Kidney glomerular epithelial cell (primary cell): ENCODE data around the gene CAND2.
"Not testable (repeated sequence)": the region's sequence is repeated elsewhere in the genome, so short reads cannot be mapped to it uniquely, and the experiment has no call there.

Experiments
- DNase-seq: peaks from one replicate; lab custom pipeline; 2025; lab: John Stamatoyannopoulos, UW

Gene CAND2

DNA sequence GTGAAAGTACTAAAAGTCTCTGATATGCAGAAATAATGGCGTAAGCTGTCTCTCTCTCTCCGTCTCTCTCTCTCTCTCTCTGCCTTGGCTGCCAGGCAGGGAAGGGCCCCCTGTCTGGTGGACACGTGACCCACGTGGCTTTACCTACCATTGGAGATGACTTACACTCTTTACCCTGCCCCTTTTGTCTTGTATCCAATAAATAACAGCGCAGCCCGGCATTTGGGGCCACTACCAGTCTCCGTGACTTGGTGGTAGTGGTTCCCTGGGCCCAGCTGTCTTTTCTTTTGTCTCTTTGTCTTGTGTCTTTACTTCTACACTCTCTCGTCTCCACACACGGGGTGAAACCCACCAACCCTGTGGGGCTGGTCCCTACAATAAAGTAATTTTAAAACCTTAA, 25.2 kb upstream of the CAND2 start:
- DNase-seq, result no peak

DNA sequence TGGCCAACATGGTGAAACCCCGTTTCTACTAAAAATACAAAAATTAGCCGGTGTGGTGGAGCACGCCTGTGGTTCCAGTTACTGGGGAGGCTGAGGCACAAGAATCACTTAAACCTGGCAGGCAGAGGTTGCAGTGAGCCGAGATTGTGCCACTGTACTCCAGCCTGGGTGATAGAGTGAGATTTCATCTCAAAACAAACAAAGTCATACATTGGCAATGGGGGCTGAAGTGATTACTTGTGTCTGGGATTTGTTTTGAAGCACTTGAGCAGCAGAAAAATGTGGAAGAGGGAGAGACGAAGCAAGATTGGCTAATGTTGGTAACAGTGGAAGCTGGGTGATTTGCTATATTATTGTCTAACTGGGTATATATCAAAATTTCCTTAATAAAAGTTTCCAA, 24.0 kb upstream of the CAND2 start:
- DNase-seq, result no peak

DNA sequence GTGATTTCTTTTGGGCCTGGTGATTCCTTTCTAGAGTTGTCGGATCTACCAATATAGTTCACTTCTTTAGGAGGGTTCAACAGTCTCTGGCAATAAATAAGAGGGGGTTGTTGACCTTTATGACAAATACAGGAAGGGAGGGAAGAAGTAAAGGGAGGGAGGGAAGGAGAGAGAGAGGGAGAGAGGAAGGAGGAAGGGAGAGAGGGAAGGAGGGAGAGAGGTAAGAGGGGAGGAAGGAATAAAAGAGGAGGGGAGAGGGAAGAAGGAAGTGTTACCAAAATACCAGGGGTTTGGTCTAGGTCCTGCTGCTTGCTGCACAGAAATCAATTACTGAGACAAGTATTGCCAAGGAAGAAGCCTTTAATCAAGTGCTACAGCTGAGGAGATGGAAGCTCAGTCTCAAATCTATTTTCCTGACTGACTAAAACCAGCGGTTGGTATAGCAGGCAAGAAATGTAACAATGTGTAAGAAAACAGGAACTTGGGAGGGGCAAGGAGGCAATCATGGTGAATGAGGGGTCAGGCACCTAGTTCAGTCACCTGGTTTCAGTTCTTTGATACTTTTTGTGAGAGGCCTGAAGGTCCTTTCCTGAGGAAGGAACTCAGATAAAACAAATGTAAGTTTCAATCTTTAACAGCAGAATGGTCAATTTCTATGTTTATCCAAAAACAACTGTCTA, 23.3 kb upstream of the CAND2 start:
- DNase-seq, result no peak

DNA sequence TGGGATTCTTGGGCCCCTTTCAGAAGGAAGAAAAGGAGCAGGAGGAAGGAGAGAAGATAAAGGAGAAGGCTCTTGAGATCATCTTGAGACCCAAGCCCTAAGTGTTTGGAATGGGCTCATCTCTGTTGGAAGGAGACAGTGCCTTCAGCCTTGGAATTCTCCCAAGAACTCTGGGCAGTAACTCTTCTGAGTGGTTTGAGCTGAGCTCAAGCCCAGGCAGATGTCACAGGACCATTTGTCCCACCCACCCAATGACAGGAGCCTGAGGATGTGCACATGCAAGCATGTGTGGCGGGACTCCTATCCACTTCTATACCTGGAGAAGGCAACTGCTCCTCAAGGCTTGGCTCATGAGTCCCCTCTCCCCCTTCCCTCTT, 22.8 kb upstream of the CAND2 start:
- DNase-seq, result no peak

DNA sequence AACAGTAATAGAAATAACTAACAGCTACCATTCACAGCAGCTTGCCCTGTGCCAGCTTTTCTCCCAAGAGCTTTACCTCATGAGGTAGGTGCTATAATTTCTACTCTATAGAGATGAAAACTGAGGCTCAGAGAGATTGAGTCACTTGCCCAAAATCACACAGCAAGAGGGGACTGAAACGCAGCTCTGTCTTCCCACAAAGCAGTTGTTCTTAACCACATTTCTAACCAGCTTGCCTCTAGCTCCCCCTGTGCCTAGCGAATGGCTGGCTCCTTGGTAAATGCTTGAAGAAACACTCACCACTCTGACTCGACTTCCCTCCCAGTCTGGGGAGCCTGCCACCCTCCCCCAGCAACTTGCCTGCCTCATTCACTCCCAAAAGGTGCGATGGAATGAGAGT, 21.9 kb upstream of the CAND2 start:
- DNase-seq, result no peak

DNA sequence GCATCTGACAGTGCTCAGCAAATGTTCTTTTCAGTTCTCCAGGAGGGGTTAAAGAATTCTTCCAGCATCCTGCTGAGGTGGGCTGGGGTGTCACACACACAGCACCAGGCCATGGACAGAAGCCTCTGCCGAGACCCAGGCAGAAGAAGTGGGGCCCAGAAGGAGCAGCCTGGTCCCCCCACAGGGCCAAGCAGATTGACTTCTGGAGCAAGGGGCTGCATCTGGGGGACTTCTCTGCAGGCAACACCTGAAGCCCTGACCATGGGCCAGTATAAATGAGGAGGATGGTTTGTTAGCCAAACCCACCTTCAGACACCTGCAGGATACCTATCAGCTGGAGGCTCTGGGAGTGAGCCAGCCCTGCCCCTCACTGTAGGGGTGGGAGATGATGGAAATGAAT, 21.3 kb upstream of the CAND2 start:
- DNase-seq, result no peak

DNA sequence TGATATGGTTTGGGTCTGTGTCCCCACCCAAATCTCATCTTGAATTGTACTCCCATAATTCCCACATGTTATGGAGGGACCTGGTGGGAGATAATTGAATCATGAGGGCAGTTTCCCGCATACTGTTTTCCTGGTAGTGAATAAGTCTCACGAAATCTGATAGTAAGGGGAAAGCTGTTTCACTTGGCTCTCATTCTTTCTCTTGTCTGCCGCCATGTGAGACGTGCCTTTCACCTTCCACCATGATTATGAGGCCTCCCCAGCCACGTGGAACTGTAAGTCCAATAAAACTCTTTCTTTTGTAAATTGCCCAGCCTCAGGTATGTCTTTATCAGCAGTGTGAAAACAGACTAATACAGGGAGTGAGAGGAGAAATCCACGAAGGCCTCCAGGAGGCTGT, 20.5 kb upstream of the CAND2 start:
- not testable (repeated sequence) for DNase-seq

DNA sequence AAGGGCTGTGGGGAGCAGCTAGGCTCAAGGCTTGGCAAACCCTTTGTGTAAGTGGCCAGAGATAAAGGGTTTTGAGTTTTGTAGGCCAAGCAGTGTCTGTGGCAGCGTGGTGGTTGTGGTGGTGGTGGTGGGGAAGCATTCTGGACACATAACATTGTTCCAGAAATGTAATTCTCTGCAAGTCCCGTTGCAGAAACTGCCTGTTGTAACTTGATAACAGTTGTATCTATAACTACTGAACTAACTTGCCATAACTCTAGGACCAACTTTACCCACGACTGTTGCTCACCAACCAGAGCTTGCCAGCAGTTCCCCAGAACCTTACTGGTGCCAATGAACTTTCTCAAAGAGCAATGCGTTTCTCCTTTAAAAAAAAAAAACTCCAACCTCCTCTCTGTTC, 19.3 kb upstream of the CAND2 start:
- DNase-seq, result no peak

DNA sequence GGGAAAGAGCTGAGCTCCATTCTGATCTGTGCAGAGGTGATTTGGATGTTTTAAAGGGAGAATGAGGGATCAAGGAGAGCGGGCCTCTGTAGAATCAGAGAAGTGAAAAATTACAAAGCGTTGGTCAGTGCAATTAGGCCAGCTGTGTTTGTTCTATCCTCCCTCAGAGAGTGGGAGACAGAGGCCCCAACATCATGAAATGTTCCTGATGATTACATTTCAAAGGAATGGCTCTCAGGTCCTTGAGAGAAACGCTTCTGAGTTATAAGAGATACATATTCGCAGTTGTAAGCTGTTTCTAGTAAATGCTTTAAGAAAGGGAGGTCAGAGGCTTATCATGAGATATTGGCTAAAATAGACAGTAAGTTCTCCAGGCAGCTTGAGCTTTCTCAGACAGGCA, 15.7 kb upstream of the CAND2 start:
- DNase-seq, result no peak

DNA sequence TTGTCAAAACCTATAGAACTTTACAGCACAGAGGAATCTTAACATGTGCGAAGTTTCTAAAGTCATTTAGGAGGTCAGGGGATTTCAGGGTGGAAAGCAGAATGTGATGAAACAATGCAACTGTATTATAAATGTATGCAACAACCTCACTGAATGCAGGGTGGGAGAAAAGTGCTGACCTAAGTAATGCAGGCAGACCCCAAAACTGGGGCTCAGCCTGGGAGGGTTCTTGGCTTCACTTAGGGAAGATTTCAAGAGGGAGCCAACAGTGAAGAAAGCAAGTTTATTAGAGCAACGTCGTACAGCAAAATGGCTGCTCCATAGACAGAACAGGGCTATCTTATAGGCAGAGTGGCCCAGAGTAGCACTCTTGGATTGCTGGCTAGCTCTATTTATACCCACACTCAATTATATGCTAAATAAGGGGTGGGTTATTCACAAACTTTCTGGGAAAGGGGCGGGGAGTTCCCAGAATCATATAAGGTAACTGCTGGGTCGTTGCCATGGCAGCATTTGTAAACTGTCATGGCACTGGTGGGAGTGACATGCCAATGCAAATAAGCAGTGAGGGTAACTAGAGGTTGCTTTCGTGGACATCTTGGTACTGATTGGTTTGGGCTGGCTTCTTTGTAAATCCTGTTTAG, 14.2 kb upstream of the CAND2 start:
- no peak for DNase-seq

DNA sequence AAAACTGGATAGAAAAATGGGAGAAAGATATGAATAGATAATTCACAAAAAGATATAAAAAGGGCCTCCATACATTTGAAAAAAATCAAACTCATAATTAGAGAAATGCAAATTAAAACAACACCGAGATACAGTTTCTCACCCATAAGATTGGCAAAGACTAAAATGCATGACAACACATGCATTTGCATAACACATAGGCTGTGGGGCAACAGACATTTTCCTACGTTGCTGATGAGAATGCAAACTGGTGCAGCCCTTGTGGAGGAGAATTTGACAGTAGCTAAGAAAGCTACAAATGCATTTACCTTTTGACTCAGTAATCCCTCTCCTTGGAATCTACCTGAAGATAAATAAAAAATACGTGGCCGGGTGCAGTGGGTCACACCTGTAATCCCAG, 11.4 kb upstream of the CAND2 start:
- DNase-seq, result no peak

DNA sequence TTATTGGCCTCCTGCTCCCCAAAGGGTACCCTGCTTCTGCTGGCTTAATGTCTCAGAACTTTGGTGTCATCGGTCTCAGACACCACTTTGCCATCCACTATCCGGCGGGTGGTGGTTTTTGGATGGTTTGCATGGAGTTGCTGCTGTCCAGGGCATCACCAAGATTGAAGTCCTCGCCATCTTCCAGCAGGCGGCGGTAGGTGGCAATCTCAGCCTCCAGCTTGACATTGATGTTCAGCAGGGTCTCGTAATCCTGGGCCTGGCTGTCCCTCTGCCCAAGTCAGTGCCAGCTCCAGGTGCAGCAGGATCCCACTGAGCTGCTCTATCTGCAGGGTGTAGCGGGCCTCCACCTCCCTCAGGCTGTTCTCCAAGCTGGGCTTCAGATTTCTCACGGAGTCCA, 9.1 kb upstream of the CAND2 start:
- not testable (repeated sequence) for DNase-seq

DNA sequence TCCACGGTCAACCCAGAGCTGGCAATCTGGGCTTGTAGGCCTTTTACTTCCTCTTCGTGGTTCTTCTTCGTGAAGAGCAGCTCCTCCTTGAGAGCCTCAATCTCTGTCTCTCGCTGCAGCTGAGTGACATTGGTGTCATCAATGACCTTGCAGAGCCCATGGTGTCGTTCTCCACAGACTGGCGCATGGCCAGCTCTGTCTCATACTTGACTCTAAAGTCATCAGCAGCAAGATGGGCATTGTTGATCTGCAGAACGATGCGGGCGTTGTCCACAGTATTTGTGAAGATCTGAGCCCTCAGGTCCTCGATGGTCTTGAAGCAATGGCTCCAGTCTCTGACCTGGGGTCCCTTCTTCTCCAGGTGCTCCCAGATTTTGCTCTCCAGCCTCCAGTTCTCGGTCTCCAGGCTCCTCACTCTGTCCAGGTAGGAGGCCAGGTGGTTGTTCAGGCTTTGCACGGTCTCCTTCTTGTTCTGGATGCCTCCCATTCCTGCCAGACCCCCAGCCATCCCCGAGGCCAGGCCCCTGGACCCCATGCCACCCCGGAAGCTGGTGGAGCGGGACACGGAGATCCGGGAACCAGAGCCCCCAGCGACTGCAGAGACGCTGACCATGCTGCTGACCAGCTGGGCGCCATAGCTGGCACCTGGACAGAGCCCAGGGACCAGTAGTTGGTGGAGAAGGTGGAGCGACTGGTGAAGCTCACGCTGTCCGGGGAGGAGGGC, 8.4 kb upstream of the CAND2 start:
- DNase-seq, result not testable (repeated sequence)

DNA sequence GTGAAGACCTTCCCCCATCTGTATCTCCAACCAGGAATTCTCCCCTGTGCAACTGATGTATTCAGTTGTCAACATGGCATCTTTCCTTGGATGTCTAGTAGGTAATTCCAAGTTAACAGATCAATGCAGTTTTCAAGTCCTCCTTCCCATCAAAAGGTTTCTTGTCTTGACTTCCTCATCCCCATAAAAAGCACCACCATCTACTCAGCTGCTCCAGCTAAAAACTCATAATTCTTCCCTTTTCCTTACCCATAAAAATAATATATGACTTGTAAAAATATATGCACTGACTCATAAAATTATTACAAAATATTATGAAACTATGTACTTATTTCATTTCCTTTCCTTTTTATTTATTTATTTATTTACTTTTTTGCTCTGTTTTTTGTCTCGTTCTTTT, 5.0 kb upstream of the CAND2 start:
- DNase-seq, result no peak

DNA sequence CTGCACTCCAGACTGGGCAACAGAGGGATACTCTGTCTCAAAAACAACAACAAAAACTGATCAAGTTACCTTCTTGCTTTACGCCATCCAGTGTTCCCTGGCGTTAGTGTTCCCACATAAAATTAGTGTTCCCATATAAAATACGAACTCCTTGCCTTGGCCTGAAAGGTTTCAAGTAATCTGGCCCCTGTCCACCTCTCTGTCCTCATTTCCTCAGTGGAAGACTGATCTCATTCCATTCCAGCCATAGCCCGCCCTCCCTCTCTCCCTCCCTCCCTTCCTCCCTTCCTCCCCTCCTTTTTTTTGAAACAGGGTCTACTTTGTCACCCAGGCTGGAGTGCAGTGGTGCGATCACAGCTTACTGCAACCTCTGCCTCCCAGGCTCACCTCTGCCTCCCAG, 2.8 kb upstream of the CAND2 start:
- DNase-seq, result no peak

DNA sequence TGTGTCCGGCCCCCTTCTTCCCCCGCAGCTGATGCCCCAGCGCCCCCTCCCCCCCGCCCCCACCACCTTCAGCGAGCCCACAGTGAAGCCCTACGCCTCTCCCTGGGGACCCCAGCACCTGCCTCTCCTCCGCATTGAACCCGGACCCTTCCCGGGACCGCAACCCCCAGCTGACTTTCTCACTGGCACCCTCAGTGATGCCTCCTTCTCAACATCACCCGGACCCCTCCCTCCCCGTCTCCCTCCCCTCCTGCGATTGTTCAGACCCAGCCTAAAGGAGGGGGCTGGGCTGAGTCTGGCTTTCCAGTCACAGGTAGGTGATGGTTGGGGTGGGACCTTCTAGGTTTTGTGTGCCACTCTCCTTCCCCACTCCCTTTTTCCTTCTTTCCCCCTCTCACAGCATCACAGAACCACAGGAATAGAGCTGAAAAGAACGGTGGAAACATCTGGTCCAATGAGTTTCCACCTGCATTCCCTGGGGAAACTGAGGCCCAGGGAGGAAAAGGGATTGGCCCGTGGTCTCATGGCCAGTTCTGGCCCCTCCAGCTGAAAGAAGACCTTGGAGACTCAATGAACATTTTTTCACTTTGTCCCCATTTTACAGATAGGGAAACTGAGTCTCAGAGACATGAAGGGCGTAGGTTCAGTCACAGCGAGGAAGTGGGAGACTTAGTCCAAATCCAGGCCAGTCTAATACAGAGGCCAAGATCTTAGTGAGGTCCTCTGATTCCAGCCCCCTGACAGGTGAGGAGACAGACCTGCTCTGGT, 828 bp downstream of the CAND2 start:
- no peak for DNase-seq

DNA sequence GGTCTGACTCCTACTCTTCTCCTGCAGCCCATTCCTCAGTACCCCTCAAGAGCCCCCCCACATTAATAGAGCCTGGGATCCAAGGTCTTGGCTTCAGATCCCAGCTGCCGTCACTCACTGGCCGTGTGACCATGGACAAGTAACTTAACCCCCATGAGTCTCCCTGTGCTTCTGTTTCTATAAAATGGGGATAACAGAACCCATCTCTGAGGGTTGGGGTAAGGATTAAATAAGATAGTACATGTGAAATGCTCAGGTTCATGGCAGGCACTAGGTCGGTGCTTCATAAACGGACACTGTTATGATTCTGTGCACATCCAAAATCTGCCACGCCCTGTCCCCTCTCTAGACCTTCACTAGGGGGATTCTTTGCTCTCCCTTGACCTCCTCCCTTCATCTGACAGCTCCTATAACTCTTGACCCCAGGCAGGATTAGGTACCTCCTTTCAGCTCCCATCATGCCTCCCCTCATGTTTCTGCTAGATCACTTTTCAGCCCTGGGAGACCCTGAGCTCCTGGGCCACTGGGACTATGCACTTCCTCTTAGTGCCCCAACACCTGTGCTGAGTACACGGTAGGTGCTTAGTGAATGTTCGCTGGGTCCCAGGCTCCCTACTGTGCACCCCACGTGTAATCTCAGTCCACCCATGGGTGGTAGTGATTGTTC, 1.5 kb downstream of the CAND2 start:
- no peak for DNase-seq

DNA sequence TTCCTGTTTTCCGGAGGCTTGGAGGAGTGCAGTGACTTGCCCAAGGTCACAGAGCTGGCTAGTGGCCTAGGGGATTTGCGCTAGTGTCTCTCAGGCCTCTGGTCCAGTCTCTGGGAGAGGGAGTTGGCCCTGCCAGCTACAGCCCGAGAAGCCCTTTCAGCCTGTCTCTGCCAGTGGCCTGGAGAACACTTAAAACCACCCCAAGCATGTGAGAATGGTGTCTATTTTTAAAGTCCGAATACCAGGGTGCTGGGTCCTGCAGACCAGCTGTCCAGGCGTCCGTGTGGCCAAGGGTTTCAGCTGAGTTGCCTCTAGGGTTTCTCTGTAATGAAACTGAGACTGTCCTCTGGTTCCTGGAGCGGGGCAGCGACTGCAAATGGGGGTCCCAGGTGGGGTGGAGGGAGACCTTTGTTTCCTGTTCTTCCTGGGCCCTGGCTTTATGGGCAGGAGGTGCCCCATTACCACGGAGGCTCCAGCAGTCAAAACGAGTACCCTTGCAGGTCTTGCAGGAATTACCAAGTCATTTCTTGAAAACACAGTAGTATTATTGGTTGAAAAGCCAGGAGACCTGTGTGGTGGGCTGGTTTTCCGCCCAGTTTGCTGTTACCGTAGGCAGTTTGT, 2.2 kb downstream of the CAND2 start:
- no peak for DNase-seq

DNA sequence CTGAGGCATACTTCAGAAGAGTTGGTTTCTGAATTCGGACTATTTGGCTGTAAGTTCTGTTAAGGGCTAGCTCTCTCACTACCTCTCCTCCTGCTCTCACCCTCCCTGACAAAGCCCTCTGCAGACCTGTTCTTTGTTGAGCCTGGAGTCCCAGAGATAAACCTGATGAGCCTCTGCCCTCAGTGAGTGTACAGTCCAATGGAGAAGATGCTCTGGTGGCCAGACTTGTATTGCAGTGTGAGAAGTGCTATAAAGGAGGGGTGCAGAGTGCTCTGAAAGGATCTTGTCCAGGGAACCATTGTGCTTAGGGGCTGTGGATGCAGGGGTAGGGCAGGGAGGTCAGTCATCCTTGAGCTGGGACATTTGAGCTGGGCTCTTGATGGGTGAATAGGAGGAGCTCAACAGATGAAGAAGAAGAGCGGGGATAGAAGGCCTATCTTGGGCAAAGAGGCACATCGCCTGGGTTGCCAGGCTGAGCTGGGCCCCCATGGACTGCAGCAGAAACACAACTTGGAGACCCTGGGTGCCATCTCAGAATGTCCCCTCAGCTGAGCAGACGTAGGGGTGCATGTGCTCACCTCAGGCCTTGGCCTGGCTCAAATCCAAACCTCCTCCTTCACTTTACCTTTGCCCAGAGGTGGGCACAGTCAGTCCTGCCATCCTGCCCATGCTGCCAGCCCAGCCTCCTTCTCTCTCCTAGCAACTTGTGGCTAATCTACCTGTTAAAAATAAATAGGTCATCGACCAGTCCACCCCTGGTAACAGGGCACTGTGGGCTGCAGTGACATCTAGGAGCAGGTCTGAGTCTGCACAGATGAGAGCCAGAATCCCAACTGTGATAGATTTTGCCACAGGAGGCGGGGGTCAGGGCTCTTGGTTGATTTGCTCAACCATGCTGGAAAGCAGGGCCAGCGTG, 3.3 kb downstream of the CAND2 start:
- DNase-seq, result no peak

DNA sequence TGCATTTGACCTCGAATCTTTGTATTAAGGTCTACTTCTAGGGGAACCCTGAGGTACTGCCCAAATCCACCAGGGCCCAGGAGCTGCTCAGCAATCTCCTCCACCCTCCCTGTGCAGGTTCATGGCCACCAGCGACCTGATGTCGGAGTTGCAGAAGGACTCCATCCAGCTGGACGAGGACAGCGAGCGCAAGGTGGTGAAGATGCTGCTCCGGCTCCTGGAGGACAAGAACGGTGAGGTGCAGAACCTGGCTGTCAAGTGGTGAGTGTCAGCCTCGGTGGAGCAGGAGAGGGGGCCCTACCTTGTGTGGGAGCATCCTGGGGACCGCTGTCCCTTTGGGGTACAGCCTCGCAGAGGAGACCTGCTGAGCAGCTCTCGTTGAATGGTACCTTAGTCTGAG, 6.9 kb downstream of the CAND2 start:
- no peak for DNase-seq

DNA sequence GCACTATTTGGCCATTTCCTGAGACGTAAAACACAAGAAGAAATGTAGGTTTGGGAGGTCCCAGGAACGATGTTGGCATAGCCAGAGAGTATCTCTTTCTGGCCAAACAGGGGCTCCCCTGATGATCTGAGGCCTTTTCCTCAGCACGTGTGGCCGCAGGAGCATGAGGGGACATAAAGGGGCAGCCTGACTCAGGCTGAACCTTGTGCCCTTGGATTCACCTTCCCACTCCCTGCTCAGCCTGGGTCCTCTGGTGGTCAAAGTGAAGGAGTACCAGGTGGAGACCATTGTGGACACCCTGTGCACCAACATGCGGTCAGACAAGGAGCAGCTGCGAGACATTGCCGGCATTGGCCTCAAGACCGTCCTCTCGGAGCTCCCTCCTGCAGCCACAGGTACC, 10.6 kb downstream of the CAND2 start:
- no peak for DNase-seq
